HG03432 (cell line): ENCODE data around the gene RAB8A.
"Not testable (repeated sequence)": the region's sequence is repeated elsewhere in the genome, so short reads cannot be mapped to it uniquely, and the experiment has no call there.

Experiments used
- ATAC-seq: cut with Tn5 transposase; IDR thresholded peaks from one replicate; pipeline ENCODE4 v1.9.1; 2021; ENCODE audit warnings: mild to moderate bottlenecking, moderate library complexity; ENCODE audit not compliant: unreplicated experiment

RAB8A gene

GRCh38 chr19:16106121-16106520 is 5.6 kb upstream of the RAB8A start:
- no peak for ATAC-seq

GRCh38 chr19:16111909-16112752 is 442 bp downstream of the RAB8A start:
- no peak for ATAC-seq

DNA sequence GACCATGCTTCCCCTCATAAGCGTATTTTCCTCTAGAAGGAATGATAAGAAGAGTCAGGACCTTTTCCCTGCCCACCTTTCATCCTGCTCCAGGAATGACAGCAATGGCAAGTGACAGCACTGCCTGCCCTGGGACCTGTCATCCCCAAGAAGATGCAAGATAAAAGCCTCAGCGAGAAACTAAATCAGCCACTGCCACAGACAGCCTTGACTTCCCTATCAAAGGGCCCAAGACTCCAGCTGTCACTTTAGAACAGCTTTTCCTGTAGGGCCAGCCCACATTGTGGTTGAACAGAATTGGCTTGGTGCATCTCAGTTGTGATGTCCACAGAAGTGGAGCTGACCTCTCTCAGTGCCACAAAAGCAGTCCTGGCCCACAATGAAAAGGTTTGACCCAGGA is 1.1 kb downstream of the RAB8A start:
- ATAC-seq: no peak

DNA sequence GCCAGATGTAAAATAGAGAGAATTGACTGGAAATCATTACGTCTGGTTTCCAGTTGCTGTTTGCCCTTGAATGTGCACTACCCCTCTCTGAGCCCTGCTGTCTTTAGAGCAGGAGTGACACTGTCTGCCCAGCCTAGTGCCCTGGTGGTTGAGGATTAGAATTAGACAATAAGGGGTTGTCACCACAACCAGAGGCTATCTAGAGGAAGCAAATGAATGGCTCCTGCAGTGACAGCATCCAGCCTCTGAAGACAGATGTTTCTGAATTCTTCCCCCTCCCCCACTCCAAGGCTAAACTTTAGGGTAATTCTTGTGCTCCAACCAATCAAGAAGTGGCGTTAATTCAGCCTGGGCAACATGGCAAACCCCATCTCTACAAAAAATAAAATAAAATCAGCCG is 2.0 kb downstream of the RAB8A start:
- no peak for ATAC-seq

DNA sequence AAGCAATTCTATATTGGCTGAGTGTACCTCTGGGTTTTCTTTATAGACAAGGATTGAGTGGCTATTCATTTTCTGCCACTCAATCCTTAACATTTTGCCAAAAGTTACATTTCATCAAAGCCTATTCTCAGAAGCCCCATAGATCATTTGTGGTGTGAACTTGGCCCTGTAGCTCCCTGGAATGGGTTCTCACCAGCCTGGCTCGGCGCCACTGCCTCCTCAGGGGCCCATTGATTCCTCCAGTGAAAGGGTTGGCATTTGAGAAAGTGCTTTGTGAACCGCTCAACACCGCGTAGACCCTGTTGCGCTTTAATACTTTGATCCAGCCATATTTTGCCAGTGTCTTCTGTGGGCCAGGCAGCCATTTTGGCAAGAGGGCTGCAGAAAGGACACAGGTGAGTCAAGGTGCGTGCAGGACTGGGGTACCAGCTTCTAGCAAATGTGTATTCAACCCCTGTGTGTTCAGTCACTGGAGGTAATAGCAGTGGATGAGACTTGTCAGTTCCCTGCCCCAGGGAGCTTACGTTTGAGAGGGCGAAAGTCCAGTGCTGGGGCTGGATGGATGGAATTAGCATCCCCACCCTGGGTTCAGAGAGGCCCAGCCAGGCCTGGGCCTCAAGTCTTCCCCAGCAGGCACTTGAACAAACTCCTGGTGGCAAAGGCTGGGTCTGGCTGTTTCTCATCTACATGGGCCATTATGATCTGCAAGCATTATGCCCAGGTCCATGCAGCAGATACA is 3.8 kb downstream of the RAB8A start:
- no peak for ATAC-seq

- ATAC-seq: no peak
Measured at GRCh38 chr19:16116067-16116466, 4.4 kb downstream of the RAB8A start.

- peak; percentile 28 for ATAC-seq
Measured at GRCh38 chr19:16117594-16118033, 5.9 kb downstream of the RAB8A start.

DNA sequence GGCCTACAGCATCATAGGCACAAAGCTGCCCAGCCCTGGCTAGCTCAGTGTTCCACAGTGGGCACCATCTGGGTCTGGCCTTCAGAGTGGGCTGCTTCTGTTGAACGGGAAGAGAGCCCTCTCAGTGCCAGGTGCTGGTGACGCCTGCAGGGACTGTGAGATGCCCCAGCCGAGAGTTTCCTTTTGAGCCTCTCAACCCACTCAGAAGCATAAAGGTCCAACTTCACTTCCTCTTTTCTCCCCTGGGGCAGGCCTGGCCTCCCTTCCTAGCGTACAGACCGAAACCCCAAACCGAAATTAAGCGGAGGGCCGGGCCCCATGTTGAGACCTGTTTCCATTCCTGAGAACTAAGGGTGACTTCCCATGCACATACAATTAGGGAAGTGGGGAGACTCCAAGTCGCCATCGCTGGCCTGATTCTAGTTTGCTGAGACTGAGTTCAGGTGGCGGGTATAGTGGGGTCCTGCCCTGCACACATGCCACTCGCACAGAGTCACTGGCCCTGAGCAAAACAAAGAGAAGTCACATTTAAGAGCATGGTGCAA is 6.9 kb downstream of the RAB8A start:
- peak; percentile 80 for ATAC-seq

GRCh38 chr19:16119075-16119857 is 7.6 kb downstream of the RAB8A start:
- not testable (repeated sequence) for ATAC-seq

DNA sequence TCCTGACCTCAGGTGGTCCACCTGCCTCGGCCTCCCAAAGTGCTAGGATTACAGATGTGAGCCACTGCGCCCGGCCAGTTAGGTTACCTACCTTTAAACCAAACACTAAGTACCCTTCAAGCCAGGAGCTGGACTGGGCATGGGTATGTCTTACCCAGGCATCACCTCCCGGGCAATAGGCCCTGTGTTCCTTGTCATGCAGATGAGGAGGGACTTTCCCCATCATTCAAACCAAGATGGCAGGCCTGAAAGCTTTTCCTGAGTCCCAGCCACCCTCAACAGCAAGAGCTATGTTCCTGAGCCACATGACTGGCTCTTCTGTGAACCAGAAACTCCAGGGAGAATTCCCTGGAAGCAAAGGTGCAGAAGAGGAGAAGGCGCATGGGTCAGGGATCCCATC is 9.5 kb downstream of the RAB8A start:
- ATAC-seq: no peak

GRCh38 chr19:16121967-16122366 is 10.3 kb downstream of the RAB8A start:
- ATAC-seq: no peak

DNA sequence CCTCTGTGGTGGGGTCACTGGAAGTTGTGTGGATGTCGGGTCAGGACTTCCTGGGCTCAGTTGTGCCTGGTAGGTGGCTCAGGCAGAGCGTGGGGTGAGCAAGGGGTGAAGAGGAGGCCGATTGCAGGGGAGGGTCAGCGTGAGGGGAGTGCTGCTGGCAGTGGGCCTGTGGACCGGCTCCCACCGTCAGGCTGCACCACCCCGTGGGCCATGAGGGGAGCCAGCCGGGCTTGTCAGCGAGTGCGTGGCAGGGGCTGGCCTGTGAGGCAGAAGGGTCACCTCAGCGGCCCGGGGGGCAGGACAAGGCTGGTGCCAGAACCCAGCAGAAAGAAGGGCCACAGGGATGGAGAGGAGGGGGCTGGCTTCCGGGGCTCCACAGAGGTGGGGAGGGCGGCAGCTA is 13.3 kb downstream of the RAB8A start:
- no peak for ATAC-seq

GRCh38 chr19:16125737-16126495 is 14.2 kb downstream of the RAB8A start:
- no peak for ATAC-seq

GRCh38 chr19:16127080-16127479 is 15.4 kb downstream of the RAB8A start:
- no peak for ATAC-seq

GRCh38 chr19:16127776-16128371 is 16.2 kb downstream of the RAB8A start:
- no peak for ATAC-seq

DNA sequence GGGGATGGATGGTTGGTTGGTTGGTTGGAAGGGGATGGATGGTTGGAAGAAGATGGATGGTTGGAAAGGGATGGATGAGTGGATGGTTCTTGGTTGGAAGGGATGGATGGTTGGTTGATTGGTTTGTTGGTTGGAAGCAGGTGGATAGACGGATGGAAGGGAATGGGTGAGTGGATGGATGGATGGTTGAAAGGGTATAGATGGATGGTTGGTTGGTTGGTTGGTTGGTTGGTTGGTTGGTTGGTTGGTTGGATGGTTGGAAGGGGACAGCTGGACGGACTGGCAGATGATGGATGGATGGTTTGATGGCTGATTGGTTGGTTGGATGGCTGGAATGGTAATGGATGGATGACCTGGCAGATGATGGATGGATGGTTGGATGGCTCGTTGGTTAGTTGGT is 20.0 kb downstream of the RAB8A start:
- no peak for ATAC-seq

GRCh38 chr19:16133818-16134217 is 22.1 kb downstream of the RAB8A start:
- ATAC-seq: no peak

GRCh38 chr19:16134510-16134909 is 22.8 kb downstream of the RAB8A start:
- ATAC-seq: peak; percentile 37

- ATAC-seq: no peak
Measured at GRCh38 chr19:16135430-16136127, 23.9 kb downstream of the RAB8A start.
